ENCODE measurements around the gene COMT.

Gene COMT

GRCh38 chr22:19962909-19963806 lies 21.6 kb downstream of the COMT start:
- TF ChIP-seq CTCF (conservative IDR thresholded peaks at IDR 0.05), result no peak
- H3K27ac ChIP-seq, result peak overlapping the region; percentile 99

- TF ChIP-seq CTCF (conservative IDR thresholded peaks at IDR 0.05), result no peak
- H3K27ac ChIP-seq, result peak overlapping the region; percentile 99
Measured at GRCh38 chr22:19963863-19964642, 22.5 kb downstream of the COMT start.

- TF ChIP-seq CTCF (conservative IDR thresholded peaks at IDR 0.05), result no peak
- H3K27ac ChIP-seq, result peak overlapping the region; percentile 99
Measured at GRCh38 chr22:19964701-19965386, 23.3 kb downstream of the COMT start.

- peak overlapping the region; percentile 99 for H3K27ac ChIP-seq
- TF ChIP-seq CTCF (conservative IDR thresholded peaks at IDR 0.05), result peak; percentile 50
Measured at GRCh38 chr22:19965771-19966709, 24.5 kb downstream of the COMT start.

- TF ChIP-seq CTCF (conservative IDR thresholded peaks at IDR 0.05), result no peak
- H3K27ac ChIP-seq, result peak overlapping the region; percentile 99
Measured at GRCh38 chr22:19966908-19967750, 25.6 kb downstream of the COMT start.

GRCh38 chr22:19967850-19968449 lies 26.4 kb downstream of the COMT start:
- H3K27ac ChIP-seq, result peak overlapping the region; percentile 99; the same call in 1 of the 2 replicates
- no peak for TF ChIP-seq CTCF (conservative IDR thresholded peaks at IDR 0.05)
